RWPE1 (cell line): ENCODE measurements around the gene C18orf54.
"Not testable (repeated sequence)": the region's sequence is repeated elsewhere in the genome, so short reads cannot be mapped to it uniquely, and the experiment has no call there.

Experiments used
- CTCF ChIA-PET: fragments of 350-600 bp; sonication (Branson Sonifier 250); formaldehyde crosslinking; extraction: SDS; loops from one replicate; lab custom pipeline; 2021; lab: Yijun Ruan, JAX
- POLR2A ChIA-PET: fragments of 400-600 bp; formaldehyde crosslinking; extraction: SDS; loops from one replicate; lab custom pipeline; 2020; ENCODE audit warnings: antibody characterized with exemption; ENCODE audit not compliant: low non-redundant PET; lab: Yijun Ruan, JAX
- DNase-seq: peaks from one replicate; pipeline ENCODE4 v3.0.0; 2012; ENCODE audit warnings: low spot score
- H3K27ac ChIP-seq: fragments of 450-650 bp; 2 replicates; pipeline ENCODE4 v1.5.1; 2017
- TF ChIP-seq, protein P1 (sequence below): fragments of 450-650 bp; conservative IDR thresholded peaks from 2 replicates; pipeline ENCODE4 v1.5.1; 2017; ENCODE audit warnings: low read depth, mild to moderate bottlenecking

The C18orf54 gene

DNA sequence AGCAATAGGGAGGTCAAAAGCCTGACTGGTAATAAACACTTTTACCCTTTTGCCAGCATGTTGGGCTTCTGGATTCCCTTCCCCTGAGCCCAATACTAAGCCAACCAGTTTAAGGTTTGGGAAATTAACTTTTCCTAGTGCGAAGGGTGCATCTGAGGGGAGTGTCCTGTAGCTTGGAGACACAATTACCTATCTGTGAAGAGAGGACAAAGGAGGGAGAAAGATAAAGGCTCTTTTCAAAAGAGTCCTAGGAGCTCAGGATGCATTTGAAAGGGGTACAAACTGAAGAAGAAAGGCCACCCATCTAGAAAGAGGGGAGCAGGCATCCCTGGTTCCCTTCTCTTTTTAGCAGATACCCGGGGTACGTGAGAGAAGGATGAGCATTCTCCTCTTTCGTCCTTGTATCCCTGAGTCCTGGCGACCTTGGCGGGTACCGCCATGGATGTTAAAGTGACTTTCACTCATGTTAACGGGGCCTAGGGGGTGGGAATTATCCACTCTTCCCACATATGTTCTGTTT is 25.1 kb downstream of the C18orf54 start:
- H3K27ac ChIP-seq, result no peak overlapping the region
- CTCF ChIA-PET, result no interaction called here
- TF ChIP-seq, protein P1, sequence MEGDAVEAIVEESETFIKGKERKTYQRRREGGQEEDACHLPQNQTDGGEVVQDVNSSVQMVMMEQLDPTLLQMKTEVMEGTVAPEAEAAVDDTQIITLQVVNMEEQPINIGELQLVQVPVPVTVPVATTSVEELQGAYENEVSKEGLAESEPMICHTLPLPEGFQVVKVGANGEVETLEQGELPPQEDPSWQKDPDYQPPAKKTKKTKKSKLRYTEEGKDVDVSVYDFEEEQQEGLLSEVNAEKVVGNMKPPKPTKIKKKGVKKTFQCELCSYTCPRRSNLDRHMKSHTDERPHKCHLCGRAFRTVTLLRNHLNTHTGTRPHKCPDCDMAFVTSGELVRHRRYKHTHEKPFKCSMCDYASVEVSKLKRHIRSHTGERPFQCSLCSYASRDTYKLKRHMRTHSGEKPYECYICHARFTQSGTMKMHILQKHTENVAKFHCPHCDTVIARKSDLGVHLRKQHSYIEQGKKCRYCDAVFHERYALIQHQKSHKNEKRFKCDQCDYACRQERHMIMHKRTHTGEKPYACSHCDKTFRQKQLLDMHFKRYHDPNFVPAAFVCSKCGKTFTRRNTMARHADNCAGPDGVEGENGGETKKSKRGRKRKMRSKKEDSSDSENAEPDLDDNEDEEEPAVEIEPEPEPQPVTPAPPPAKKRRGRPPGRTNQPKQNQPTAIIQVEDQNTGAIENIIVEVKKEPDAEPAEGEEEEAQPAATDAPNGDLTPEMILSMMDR, result no peak
- POLR2A ChIA-PET, result no interaction called here
- DNase-seq, result no peak

DNA sequence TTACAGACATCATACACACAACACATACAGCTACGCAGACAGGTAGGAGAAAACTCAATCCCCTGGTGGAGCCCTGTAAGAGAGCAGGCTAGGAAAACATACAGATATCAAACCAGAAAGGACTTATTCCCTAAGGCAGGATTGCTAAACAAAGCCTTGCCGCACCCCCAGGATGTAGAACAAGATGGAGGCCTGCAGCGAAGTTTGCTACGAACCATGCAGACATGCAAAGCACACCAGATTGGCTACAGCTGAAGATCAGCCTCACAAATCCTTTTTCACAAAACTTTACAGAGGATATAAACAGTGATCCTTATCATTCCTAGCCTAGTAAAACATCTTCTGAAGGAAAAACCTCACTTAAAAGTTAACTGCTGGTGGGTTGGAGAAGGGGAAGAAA is 28.3 kb downstream of the C18orf54 start:
- DNase-seq, result no peak
- CTCF ChIA-PET, result no interaction called here
- H3K27ac ChIP-seq, result no peak overlapping the region
- POLR2A ChIA-PET, result no interaction called here
- TF ChIP-seq, protein P1, result no peak

DNA sequence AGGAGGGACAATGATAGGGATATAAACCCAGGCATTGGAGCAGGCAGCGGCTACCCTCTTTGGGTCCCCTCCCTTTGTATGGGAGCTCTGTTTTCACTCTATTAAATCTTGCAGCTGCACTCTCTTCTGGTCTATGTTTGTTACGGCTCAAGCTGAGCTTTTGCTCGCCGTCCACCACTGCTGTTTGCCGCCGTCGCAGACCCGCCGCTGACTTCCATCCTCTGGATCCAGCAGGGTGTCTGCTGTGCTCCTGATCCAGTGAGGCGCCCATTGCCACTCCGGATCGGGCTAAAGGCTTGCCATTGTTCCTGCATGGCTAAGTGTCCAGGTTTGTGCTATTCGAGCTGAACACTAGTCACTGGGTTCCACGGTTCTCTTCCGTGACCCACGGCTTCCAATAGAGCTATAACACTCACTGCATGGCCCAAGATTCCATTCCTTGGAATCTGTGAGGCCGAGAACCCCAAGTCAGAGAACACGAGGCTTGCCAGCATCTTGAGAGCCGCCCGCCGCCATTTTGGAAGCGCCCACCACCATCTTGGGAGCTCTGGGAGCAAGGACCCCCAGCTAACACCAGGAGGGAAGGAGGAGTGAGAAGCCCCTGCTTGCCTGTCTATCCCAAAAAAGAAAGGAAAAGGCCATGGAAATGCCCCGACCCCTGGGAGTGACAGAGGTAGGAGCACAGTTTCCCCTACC is 29.2 kb downstream of the C18orf54 start:
- H3K27ac ChIP-seq, CTCF ChIA-PET, DNase-seq, POLR2A ChIA-PET: not testable (repeated sequence)

DNA sequence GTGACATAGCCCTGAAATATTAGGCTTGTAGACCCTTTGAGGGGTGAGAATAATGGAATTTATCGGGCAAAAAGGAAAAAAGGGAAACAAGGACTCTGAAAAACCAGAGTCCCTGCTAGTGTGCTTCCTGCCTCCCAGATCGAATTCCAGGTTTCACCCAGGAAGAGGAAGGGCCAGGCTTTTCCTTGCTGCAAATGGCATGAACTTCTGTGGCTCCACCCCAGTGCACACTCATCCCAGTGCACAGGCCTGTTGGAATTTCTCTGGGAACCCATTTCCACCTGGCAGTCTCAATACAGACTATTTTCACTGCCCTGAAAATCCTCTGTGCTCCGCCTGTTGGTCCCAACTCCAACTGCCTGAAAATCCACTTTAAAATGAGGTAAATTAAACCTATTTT is 29.9 kb downstream of the C18orf54 start:
- DNase-seq, result no peak
- POLR2A ChIA-PET, result no interaction called here

DNA sequence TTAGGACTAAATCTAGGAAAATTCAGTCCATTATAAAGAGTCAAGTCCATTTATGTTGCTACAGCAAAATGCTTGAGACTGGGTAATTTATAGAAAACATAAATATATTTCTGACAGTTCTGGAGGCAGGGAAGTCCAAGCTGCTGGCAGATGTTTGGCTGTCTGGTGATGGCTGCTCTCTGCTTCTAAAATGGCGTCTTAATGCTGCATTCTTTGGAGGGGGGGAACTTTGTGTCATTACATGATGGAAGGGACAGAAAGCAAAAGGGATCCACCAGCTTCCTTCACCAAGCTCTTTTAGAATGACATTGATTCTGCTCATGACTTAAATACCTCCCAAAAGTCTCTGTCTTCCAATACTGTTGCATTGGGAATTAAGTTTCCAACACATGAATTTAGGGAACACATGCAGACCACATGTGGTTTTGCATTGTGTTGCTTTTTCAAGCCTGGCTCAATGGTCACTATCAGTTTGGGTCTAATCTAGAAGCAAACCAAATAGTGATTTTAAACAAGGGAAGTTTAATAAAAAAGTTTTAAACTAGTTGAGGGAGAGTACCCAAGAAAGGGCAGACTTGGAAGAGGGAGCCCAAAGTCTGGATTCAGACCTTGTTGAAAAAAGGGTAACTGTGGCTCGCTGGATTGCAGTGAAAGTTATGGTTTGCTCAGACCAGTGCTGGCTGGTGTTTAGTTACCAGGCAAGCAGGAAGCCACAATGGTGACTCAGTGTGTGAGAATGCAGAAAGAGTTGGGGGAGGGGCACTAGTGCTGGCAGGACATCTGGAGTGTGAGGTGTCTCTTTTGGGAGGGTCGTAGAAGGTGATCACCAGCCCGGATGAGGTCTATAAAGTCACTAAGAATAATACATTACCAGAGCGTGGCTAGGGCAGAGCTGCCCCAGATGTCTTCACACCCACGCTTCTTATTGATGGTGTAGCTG is 30.8 kb downstream of the C18orf54 start:
- peak; percentile 32 for DNase-seq
- TF ChIP-seq, protein P1, result no peak
- peak overlapping the region; percentile 62 for H3K27ac ChIP-seq
- ChIA-PET POLR2A (no interaction called here), CTCF (no interaction called here)

More for the DNA sequence above, 29.9 kb downstream of the C18orf54 start:
- TF ChIP-seq, protein P1, result no peak
- H3K27ac ChIP-seq, result no peak overlapping the region
- CTCF ChIA-PET, result no interaction called here

DNA sequence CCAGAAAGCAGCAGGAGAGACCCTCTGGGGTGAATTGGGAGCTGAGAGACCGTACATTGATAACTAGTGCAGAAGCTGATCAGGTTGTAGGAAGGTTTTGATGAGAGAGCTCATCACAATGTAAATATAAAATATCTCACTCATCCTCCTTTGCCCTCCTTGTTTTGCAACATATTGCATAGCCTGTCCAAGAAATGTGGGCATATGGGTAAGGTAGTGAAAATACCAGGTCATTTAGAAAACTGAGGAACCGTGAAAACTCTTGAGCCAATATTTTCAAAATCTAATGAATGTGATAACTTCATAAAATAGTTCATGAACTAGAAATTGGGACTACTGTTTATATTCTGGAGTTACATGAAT is 31.4 kb downstream of the C18orf54 start:
- ChIA-PET CTCF (interaction anchor here (0.7 kb wide), 1 partner anchor 44 kb away, joined by 5 read pairs; no protein-coding TSS in a partner anchor), POLR2A (no interaction called here)
- DNase-seq, result no peak
- H3K27ac ChIP-seq, result peak overlapping the region; percentile 62
- TF ChIP-seq, protein P1, result no peak

DNA sequence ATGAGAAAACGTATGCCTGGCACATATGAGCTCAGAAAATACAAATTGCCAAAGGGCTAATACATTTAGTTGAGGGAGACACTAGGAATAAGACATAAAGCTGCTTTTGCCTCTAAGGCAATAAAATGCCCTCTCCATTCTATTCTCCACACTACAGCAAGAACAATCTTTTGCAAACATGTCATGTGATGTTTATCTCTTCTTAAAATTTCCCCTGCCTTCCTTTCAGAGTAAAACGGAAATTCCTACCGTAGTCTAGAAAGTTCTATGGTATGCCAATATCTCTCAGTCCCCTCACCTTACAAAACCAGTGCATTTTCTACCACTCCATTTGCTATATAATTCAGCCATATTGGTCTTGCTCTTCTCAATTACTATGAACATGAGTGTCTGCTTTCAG is 33.1 kb downstream of the C18orf54 start:
- no peak overlapping the region for H3K27ac ChIP-seq
- TF ChIP-seq, protein P1, result no peak
- ChIA-PET CTCF (interaction anchor here (0.6 kb wide), 1 partner anchor 416 kb away, joined by 3 read pairs; no protein-coding TSS in a partner anchor), POLR2A (no interaction called here)
- no peak for DNase-seq
